ENCODE measurements around the gene NECAB2.
"Not testable (repeated sequence)": the region's sequence is repeated elsewhere in the genome, so short reads cannot be mapped to it uniquely, and the experiment has no call there.

- TF ChIP-seq EZH2 (IDR thresholded peaks at IDR 0.05; ENCODE audit: low read length, missing control alignments); CTCF (conservative IDR thresholded peaks at IDR 0.05 in 1 of 2, IDR thresholded peaks at IDR 0.05 in 1 of 2; ENCODE audit: low read depth in 1 of 2, low read length in 2 of 2): not testable (repeated sequence)
Observed at GRCh38 chr16:83950862-83951399, 17.1 kb upstream of the NECAB2 start.

All from fibroblast of lung (primary cell).